HL-60/S4 (cell line): ENCODE data around the gene TXNRD2.
"Not testable (repeated sequence)": the region's sequence is repeated elsewhere in the genome, so short reads cannot be mapped to it uniquely, and the experiment has no call there.

Experiments used
- in situ Hi-C: fragments of 300-500 bp; cut with MboI; formaldehyde crosslinking; loops from 2 replicates; pipeline ENCODE4 v1.14.3; 2022; ENCODE audit warnings: low sequenced_read_pairs

Gene TXNRD2

GRCh38 chr22:19926028-19926427 lies 15.6 kb downstream of the TXNRD2 start:
- in situ Hi-C loops, result not testable (repeated sequence)

- in situ Hi-C loops, result no loop called here
Observed at GRCh38 chr22:19923914-19924513, 17.6 kb downstream of the TXNRD2 start.

GRCh38 chr22:19921544-19922081 lies 20.0 kb downstream of the TXNRD2 start:
- in situ Hi-C loops, result no loop called here

- in situ Hi-C loops, result loop anchor here (5.0 kb wide), 1 partner anchor 198 kb away; the partner anchor contains the start of gene GP1BB
Observed at GRCh38 chr22:19919701-19920363, 21.8 kb downstream of the TXNRD2 start.

- in situ Hi-C loops, result loop anchor here (5.0 kb wide), 1 partner anchor 196 kb away; the partner anchor contains the start of gene GP1BB
Observed at GRCh38 chr22:19918332-19919106, 23.1 kb downstream of the TXNRD2 start.

DNA sequence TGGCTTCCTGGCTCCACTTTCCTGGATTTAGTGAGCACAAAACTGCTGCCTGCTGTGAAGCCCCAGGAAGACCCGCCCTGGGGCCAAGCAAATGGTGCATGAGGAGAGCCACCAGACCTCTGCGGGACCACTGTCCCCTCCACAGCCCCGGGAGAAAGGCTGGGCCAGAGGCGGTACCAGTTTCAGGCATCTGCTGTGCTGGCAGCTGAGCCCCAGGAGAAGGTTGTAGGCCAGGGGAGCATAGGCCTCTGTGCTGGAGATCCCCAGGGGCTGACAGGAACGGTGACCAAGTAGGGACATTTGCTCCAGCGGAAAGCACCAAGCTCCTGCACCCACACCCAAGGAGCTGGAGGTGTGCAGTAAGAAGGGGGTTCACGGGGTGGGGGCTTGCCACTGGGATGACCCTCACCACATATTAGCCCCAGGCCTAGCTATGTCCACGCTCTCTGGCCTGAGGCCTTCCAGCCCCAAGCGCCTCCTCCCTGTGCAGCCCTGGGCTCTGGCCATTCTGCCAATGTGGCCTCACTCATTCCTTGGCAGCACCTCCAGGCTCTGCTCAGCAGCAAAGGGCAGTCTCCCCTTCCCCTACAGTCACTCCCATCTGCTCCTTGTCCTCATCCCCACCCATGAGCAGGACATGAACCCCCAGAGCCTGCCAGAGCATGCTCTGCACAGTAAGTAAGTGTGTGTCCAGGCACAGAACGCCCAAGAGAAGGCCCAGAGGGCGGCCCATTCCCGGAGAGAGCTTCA lies 24.1 kb downstream of the TXNRD2 start:
- in situ Hi-C loops, result loop anchor here (5.0 kb wide), 1 partner anchor 195 kb away; the partner anchor contains the start of gene GP1BB

- in situ Hi-C loops, result loop anchor here (5.0 kb wide), 1 partner anchor 195 kb away; the partner anchor contains the start of gene GP1BB
Observed at GRCh38 chr22:19916941-19917340, 24.7 kb downstream of the TXNRD2 start.

DNA sequence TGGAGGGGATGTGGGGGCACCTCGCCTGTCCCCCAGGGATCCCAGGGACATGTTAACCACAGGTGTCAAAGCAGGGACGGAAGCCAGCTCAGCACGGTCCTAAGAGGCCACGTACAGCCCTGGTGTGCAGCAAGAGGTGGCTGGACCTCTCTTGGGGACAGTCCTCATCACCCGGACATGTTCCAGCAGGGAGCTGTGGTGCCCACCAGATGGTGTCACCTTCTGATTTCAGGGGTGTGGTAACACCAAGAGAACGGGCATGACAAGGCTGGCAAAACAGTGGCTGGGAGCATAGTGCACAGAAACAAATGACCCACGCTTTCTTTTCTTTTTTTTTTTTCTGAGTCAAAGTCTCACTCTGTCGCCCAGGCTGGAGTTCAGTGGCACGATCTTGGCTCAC lies 25.6 kb downstream of the TXNRD2 start:
- in situ Hi-C loops, result loop anchor here (5.0 kb wide), 1 partner anchor 194 kb away; the partner anchor contains the start of gene GP1BB

GRCh38 chr22:19915287-19915954 lies 26.2 kb downstream of the TXNRD2 start:
- in situ Hi-C loops, result loop anchor here (5.0 kb wide), 1 partner anchor 193 kb away; the partner anchor contains the start of gene GP1BB

DNA sequence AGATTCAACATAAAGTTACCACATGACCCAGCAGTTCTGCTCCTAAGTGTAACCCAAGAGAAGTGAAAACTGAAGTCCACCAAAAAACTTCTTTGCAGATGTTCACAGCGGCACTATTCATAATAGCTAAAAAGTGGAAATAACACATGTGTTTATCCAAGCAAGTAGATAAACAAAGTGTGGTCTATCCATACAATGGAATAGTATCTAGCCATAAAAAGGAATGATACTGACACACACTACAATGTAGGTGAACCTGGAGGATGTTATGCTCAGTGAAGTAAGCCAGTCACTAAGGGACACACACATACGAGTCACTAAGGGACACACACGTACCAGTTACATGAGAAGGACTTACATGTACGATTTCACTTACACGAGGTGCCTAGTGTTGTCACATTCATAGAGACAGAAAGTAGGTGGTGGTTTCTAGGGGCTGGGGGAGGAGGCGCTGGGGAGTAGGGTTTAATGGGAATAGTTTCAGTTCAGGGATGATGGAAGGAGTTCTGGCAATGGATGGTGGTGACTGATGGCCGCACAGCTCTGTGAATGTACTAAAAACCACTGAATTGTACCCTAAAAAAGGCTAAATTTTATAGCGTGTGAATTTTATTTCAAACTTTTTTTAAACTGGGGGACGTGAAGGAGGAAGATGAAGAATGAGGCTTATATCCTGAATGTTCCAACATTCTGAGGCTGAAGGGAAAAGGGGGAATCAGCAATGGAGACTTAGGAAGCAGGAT lies 27.2 kb downstream of the TXNRD2 start:
- in situ Hi-C loops, result no loop called here

GRCh38 chr22:19913337-19913936 lies 28.2 kb downstream of the TXNRD2 start:
- in situ Hi-C loops, result no loop called here

DNA sequence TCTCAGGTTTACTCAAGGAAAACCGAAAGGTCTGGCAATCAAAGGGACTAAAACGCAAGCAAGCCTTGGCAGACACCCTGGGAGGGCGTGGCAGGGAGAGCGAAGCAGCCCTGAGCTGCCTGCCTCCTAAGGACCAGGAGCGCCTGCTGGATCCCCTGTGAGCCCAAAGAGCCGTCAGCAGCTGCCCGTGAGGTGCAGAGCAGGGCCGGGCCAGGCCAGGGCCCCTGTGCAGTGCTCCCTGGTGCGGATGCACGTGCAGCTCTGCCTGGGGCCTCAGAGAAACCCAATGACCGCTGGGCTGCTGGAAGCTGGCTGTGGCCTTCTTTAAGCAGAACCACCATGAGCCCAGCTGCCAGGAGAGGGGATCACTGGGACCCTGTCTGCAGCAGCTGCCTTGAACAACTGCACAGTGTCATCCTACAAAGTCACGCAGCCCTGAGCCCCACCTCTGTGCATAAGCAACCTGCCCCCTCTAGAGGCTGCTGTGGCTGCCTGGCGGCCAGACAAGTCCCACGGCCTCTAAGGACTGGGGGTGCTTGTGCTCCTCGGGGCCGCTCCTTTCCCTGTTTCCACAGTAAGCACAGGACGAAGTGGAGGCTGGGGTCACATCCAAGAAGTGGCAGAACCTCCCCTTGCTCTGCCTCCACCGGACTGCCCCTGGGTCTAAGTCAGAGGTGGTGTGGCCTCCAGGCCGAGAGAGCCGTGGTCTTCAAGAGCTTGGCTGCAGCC lies 29.2 kb downstream of the TXNRD2 start:
- in situ Hi-C loops, result no loop called here

- in situ Hi-C loops, result no loop called here
Observed at GRCh38 chr22:19911540-19912270, 29.9 kb downstream of the TXNRD2 start.

- in situ Hi-C loops, result no loop called here
Observed at GRCh38 chr22:19910180-19910744, 31.4 kb downstream of the TXNRD2 start.

GRCh38 chr22:19909350-19910179 lies 32.1 kb downstream of the TXNRD2 start:
- in situ Hi-C loops, result no loop called here

GRCh38 chr22:19907902-19908301 lies 33.7 kb downstream of the TXNRD2 start:
- in situ Hi-C loops, result not testable (repeated sequence)
